Hematopoietic multipotent progenitor cell treated with erythropoietin and hydrocortisone succinate and interleukin-3 and kit ligand, for 4 days (in vitro differentiated cells): ENCODE measurements around the gene YBX3.
A peak's percentile ranks its signal among the peaks of the same experiment; 100 is the strongest.

Experiments used
- DNase-seq: peaks from one replicate; pipeline ENCODE4 v3.0.0-alpha.2; 2015

The YBX3 gene

GRCh38 chr12:10668526-10668925, 54.6 kb downstream of the YBX3 start:
- peak; percentile 25 for DNase-seq

DNA sequence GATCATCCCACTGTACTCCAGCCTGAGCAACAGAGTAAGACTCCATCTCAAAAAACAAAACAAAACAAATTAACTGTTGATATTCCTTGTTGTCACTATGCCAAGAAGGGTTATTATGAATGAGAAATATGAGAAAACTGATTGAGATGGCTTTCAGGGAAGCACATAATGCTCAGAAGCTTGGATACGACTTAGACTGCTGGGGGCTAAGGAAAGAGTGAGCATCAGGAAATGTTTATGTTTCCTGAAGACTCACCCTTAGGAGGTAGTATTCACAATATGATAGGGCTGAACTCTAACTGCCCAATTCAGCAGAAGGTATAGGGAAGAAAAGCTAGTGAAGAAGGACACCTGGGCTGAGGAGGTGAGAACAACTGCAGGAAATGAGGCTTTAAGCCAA, 55.5 kb downstream of the YBX3 start:
- DNase-seq: no peak

DNA sequence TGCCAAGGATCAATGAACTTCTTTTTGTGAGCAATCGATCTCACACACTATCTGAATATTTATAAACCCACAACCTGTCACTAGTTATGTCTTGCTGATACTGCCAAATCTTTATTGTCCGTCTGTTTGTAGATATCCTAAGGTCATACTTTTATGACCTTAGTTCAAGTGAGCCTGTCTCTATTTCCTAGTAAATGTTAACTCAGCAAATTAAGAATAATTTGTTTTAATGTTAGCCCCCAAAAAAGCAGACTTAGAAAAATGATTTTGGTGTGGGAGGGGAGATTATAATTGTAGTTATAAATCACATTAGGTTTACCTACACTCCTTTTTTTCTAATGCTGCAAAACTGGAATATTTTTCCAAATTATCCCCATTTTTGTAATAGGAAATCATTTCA, 58.6 kb downstream of the YBX3 start:
- DNase-seq: no peak

DNA sequence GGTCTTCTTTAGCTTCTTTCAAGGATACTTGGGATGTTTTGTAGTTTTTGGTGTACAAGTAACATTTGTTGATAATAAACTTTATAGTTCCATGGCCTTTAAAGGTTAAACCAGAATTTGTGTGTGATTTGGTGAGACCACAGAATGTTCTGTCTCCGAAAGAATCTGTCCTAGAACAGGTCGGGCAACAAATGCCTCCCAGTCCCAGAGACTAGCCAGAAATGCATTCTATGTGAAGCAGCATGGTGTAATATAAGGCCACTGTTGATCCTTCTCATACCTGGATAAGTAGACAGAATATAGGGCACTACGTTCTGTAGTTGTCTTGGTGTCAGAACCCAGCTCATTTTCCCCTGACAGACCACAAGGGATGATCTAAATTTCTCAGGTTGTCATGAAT, 59.3 kb downstream of the YBX3 start:
- DNase-seq: no peak

DNA sequence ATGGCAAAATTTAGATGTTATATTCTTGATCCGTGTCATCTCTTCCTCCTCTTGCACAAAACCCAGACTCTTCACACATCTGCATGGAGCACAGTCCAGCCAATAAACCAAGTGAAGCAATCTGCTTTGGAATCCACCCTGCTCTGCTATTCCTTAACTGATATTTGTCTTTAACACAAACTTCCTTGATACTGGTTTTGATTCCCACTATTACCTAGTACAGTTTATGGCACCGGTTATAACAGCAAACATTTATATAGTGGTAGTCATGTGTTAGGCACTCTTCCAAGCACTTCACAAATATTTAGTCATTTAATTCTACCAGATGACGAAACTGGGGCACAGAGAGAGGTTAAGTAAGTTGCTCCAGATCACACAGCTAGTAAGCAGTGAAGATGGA, 61.8 kb downstream of the YBX3 start:
- no peak for DNase-seq

DNA sequence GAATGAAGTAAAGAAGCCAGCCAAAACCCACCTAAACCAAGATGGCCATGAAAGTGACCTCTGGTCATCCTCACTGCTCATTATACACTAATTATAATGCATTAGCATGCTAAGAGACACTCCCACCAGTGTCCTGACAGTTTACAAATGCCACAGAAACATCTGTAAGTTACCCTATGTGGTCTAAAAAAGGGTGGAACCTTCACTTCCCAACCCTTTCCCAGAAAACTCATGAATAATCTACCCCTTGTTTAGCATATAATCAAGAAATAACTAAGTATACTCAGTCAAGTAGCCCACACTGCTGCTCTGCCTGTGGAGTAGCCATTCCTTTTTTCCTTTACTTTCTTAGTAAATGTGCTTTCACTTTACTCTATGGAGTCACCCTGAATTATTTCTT, 69.1 kb downstream of the YBX3 start:
- DNase-seq: no peak

GRCh38 chr12:10652192-10652591, 70.9 kb downstream of the YBX3 start:
- DNase-seq: peak; percentile 32
